Hematopoietic multipotent progenitor cell treated with erythropoietin and hydrocortisone succinate and interleukin-3 and kit ligand, for 17 days (in vitro differentiated cells): ENCODE results near the gene ZDHHC8.
"Not testable (repeated sequence)": the region's sequence is repeated elsewhere in the genome, so short reads cannot be mapped to it uniquely, and the experiment has no call there.

Experiments
- DNase-seq: peaks from one replicate; pipeline ENCODE4 v3.0.0-alpha.2; 2015; ENCODE audit warnings: low spot score

The ZDHHC8 gene

GRCh38 chr22:20158391-20159036 is 26.9 kb downstream of the ZDHHC8 start:
- no peak for DNase-seq

- no peak for DNase-seq
Observed at GRCh38 chr22:20159076-20159475, 27.5 kb downstream of the ZDHHC8 start.

- not testable (repeated sequence) for DNase-seq
Observed at GRCh38 chr22:20159531-20159930, 27.9 kb downstream of the ZDHHC8 start.

- no peak for DNase-seq
Observed at GRCh38 chr22:20160041-20160440, 28.4 kb downstream of the ZDHHC8 start.

GRCh38 chr22:20164863-20165262 is 33.3 kb downstream of the ZDHHC8 start:
- no peak for DNase-seq

GRCh38 chr22:20165421-20165820 is 33.8 kb downstream of the ZDHHC8 start:
- DNase-seq: no peak

- no peak for DNase-seq
Observed at GRCh38 chr22:20165913-20166312, 34.3 kb downstream of the ZDHHC8 start.

GRCh38 chr22:20166703-20167102 is 35.1 kb downstream of the ZDHHC8 start:
- no peak for DNase-seq

GRCh38 chr22:20167643-20168322 is 36.2 kb downstream of the ZDHHC8 start:
- no peak for DNase-seq

- DNase-seq: no peak
Observed at GRCh38 chr22:20169253-20169822, 37.7 kb downstream of the ZDHHC8 start.

- no peak for DNase-seq
Observed at GRCh38 chr22:20170170-20170569, 38.6 kb downstream of the ZDHHC8 start.

GRCh38 chr22:20171288-20172140 is 39.9 kb downstream of the ZDHHC8 start:
- DNase-seq: no peak

- DNase-seq: no peak
Observed at GRCh38 chr22:20172141-20172613, 40.6 kb downstream of the ZDHHC8 start.

- no peak for DNase-seq
Observed at GRCh38 chr22:20173246-20173645, 41.6 kb downstream of the ZDHHC8 start.

- DNase-seq: no peak
Observed at GRCh38 chr22:20173772-20174171, 42.2 kb downstream of the ZDHHC8 start.

- no peak for DNase-seq
Observed at GRCh38 chr22:20174785-20175596, 43.4 kb downstream of the ZDHHC8 start.

- no peak for DNase-seq
Observed at GRCh38 chr22:20175597-20175900, 43.9 kb downstream of the ZDHHC8 start.

GRCh38 chr22:20176421-20177085 is 44.9 kb downstream of the ZDHHC8 start:
- DNase-seq: no peak

- DNase-seq: no peak
Observed at GRCh38 chr22:20177217-20177911, 45.8 kb downstream of the ZDHHC8 start.

- no peak for DNase-seq
Observed at GRCh38 chr22:20178075-20178914, 46.7 kb downstream of the ZDHHC8 start.
